Measurements from ENCODE around the gene SMCO2.

DNA sequence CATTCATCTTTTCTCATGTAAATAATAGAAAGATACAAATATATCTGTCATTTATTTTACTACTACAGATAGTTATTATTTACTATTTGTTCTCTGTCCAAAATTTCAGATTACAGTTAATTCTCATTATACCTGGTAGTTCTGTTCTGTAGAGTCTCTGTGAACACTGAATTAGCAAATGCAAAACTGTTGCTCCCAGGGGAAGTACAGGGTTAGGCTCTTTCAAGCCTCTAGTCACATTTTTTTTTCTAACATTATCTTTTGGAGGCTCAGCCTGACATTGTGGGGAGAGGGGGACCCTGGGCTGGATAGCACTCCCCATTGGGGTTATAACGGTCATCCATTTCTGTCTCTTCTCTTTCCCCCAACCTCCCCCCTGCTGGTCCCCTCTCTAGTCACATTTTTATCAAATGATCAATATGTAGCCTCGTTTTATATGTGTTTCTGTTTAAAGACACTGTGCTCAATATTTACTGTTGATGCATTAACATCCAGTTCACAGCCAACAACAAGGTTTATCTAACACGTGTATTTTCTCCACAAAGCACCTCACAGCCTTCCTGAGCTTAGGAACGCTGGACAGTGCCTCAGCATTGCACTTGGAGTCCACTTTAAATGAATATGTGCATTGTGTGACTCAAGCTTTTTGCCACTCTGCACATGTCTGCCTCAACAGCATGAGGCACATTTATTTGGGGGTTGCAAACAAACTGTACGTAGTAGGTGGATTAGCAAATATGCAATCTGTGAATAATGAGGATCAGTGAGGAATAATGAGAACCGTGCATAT, 4.7 kb downstream of the SMCO2 start:
- TF ChIP-seq GATA3 (IDR thresholded peaks at IDR 0.05; ENCODE audit: low read depth, low read length) = no peak
- no peak for TF ChIP-seq GATA2 (IDR thresholded peaks at IDR 0.05; ENCODE audit: low read depth, low read length)
